Measurements from ENCODE around the gene VPS35. TPM values are rescaled to one million over a fixed set of nuclear protein-coding genes. Genes with fewer than 3 reads are reported as not detected.

The VPS35 gene
- total RNA-seq, 1 experiment from 2014 or later = 70.4 TPM

DNA sequence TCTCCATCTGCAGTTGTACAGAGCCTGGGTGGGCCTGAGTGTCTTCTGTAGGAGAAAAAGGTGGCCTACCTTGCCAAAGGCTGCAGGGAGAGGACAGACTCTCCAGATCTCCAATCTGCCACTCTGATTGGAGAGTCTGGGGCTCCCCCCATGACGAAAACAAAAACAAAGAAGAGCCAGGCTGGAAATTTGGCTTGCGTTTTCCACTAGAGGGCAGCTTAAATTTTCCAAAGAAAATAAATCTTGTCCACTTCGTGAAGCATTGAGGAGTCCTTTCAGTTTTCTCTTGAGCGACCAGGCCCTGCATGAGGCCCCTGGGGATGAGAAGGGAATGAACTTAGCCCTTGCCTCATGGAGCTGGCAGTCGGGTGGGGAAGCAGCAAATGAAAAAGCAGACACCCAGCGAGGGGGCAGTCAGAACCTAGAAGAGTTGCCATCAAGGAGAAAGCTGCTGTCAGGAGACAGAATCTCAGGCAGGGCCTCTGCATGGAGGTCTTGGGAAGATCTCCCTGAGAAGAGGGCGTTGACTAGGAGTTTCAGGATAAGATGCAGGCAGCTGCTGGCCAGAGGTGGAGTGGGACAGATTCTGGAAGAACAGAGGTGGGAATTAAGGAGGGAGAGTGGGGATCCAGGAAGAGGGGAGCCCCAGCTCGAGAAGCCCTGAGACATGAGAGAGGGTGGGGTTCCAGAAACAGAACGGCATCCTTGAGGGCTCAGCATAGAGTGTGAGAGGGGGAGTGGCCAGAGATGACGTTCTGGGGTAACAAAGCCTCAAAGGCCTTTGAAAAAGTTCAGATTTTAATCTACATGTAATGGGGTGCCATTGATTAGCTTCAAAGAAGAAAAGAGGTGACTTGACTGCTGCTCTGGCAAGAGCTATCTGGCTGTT, 59.4 kb downstream of the VPS35 start:
- Histone ChIP-seq H4K8ac (replicated peaks; ENCODE audit: insufficient read length, low read depth, low read length) (no peak overlapping the region), H3K79me2 (ENCODE audit: insufficient read depth, low read length) (no peaks in the 10 kb centered on the region), H4K91ac (ENCODE audit: insufficient read length, low read depth, low read length) (no peak overlapping the region), H3K23ac (ENCODE audit: insufficient read length, low read depth, low read length) (no peak overlapping the region), H3K4me1 (ENCODE audit: insufficient read depth, low read length) (no peaks in the 10 kb centered on the region), H3K27ac (ENCODE audit: insufficient read length, low read depth, low read length) (no peak overlapping the region), H3K79me1 (ENCODE audit: insufficient read depth, low read depth, low read length, poor library complexity, severe bottlenecking) (no peaks in the 10 kb centered on the region), H3K23me2 (ENCODE audit: insufficient read length, low read depth, low read length, poor library complexity, severe bottlenecking) (no peaks in the 10 kb centered on the region), H3K56ac (ENCODE audit: insufficient read length, low read depth, low read length) (no peak overlapping the region), H2AK5ac (ENCODE audit: insufficient read length, low read length) (no peak overlapping the region), H2BK20ac (ENCODE audit: low read depth, low read length, poor library complexity, severe bottlenecking) (no peak overlapping the region), H2BK12ac (ENCODE audit: insufficient read length, low read depth, low read length) (no peak overlapping the region), H3K4ac (ENCODE audit: low read depth, low read length) (no peak overlapping the region), H3K18ac (ENCODE audit: insufficient read length, low read depth, low read length) (no peak overlapping the region), H2BK120ac (ENCODE audit: low read depth, low read length, poor library complexity, severe bottlenecking) (no peak overlapping the region), H3T11ph (ENCODE audit: low read length) (no peak overlapping the region), H2BK15ac (ENCODE audit: low read depth, low read length) (no peak overlapping the region), H4K5ac (ENCODE audit: insufficient read length, low read depth, low read length) (no peak overlapping the region), H3K9ac (ENCODE audit: extremely low read depth, insufficient read length, low read length) (no peak overlapping the region), H4K20me1 (ENCODE audit: control insufficient read depth, insufficient read depth, insufficient read length) (no peaks in the 10 kb centered on the region), H3K27me3 (ENCODE audit: insufficient read depth, low read length) (no peaks in the 10 kb centered on the region), H3K9me3 (ENCODE audit: control insufficient read depth, low read depth, low read length) (no peaks in the 10 kb centered on the region), H2AFZ (ENCODE audit: low read length) (peak overlapping the region; percentile 19), H3K14ac (ENCODE audit: insufficient read depth, low read length) (peak overlapping the region; percentile 18; the same call in 1 of the 2 replicates), H3K4me2 (ENCODE audit: insufficient read depth, insufficient read length, low read length) (no peak overlapping the region), H2BK5ac (ENCODE audit: insufficient read length, low read length) (no peak overlapping the region)
- Mint-ChIP-seq H3K4me3 (peak overlapping the region in 1 of 2 experiments; percentile 30; a peak in 2 of 5 replicates), H3K27ac (peak overlapping the region in 2 of 3 experiments; percentile 73 to 77; a peak in 3 of 7 replicates), H3K27me3 (ENCODE audit: low read depth) (peaks cover 1% of the 10 kb centered on the region; the same call in 1 of the 2 replicates), H3K36me3 (ENCODE audit: insufficient read depth in 1 of 3, low read depth in 3 of 3) (no peaks in the 10 kb centered on the region), H3K9me3 (no peaks in the 10 kb centered on the region), H3K4me1 (peaks cover 19 to 21% of the 10 kb centered on the region in 2 experiments)
- WGBS (ENCODE audit: extremely low coverage, insufficient read length, low lambda C conversion rate) = no CpG with 5 or more reads among the region's 10 CpGs
- DNase-seq = peak; percentile 63
- TF ChIP-seq, protein P1, sequence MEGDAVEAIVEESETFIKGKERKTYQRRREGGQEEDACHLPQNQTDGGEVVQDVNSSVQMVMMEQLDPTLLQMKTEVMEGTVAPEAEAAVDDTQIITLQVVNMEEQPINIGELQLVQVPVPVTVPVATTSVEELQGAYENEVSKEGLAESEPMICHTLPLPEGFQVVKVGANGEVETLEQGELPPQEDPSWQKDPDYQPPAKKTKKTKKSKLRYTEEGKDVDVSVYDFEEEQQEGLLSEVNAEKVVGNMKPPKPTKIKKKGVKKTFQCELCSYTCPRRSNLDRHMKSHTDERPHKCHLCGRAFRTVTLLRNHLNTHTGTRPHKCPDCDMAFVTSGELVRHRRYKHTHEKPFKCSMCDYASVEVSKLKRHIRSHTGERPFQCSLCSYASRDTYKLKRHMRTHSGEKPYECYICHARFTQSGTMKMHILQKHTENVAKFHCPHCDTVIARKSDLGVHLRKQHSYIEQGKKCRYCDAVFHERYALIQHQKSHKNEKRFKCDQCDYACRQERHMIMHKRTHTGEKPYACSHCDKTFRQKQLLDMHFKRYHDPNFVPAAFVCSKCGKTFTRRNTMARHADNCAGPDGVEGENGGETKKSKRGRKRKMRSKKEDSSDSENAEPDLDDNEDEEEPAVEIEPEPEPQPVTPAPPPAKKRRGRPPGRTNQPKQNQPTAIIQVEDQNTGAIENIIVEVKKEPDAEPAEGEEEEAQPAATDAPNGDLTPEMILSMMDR (conservative IDR thresholded peaks at IDR 0.05) = peak; percentile 61
